ENCODE data around the gene LEP. TPM values are rescaled to one million over a fixed set of nuclear protein-coding genes. Genes with fewer than 3 reads are reported as not detected.

Gene LEP
- total and polyA plus RNA-seq, 2 experiments from 2014 or later, result 0.11 to 0.22 TPM

- 66 to 76% methylated on average over 2 of the region's 2 CpGs for WGBS, 2 experiments (ENCODE audit: low coverage in 1 of 2, low lambda C conversion rate in 2 of 2, missing lambda C conversion rate in 2 of 2)
- Histone ChIP-seq H3F3A (ENCODE audit: insufficient read depth) (peaks cover 10% of the 10 kb centered on the region; the same call in 1 of the 2 replicates), H3K79me2 (ENCODE audit: insufficient read depth) (no peaks in the 10 kb centered on the region), H3K27ac (no peak overlapping the region), H3K9me2 (ENCODE audit: insufficient read depth) (no peaks in the 10 kb centered on the region), H3K4me1 (ENCODE audit: insufficient read depth) (peaks cover 14% of the 10 kb centered on the region), H3K9me3 (ENCODE audit: low read depth) (no peaks in the 10 kb centered on the region), H4K20me1 (ENCODE audit: insufficient read depth) (no peaks in the 10 kb centered on the region), H3K4me2 (ENCODE audit: unreplicated experiment) (no peak overlapping the region), H3K9ac (no peak overlapping the region), H2AFZ (no peak overlapping the region), H3K27me3 (replicated peaks; ENCODE audit: insufficient read depth) (no peaks in the 10 kb centered on the region), H3K36me3 (ENCODE audit: low read depth) (no peaks in the 10 kb centered on the region), H3K4me3 (no peak overlapping the region)
- in situ Hi-C loops (cut with MboI), result no loop called here
- no peak for TF ChIP-seq EZH2phosphoT487 (IDR thresholded peaks at IDR 0.05; ENCODE audit: insufficient read depth, low read depth)
- TF ChIP-seq EZH2 (IDR thresholded peaks at IDR 0.05; ENCODE audit: insufficient read depth, poor library complexity, severe bottlenecking), result no peak
- DNase-seq, result no peak
Observed at GRCh38 chr7:128264477-128264876, 23.4 kb downstream of the LEP start.

- Histone ChIP-seq H2AFZ (no peak overlapping the region), H3K27ac (no peak overlapping the region), H3K9me3 (ENCODE audit: low read depth) (no peaks in the 10 kb centered on the region), H4K20me1 (ENCODE audit: insufficient read depth) (no peaks in the 10 kb centered on the region), H3K9ac (no peak overlapping the region), H3K4me1 (ENCODE audit: insufficient read depth) (peaks cover 14% of the 10 kb centered on the region), H3K9me2 (ENCODE audit: insufficient read depth) (no peaks in the 10 kb centered on the region), H3K79me2 (ENCODE audit: insufficient read depth) (no peaks in the 10 kb centered on the region), H3F3A (ENCODE audit: insufficient read depth) (peaks cover 10% of the 10 kb centered on the region; the same call in 1 of the 2 replicates), H3K27me3 (replicated peaks; ENCODE audit: insufficient read depth) (no peaks in the 10 kb centered on the region), H3K4me2 (ENCODE audit: unreplicated experiment) (no peak overlapping the region), H3K36me3 (ENCODE audit: low read depth) (no peaks in the 10 kb centered on the region), H3K4me3 (no peak overlapping the region)
- no peak for DNase-seq
- WGBS, 2 experiments (ENCODE audit: low coverage in 1 of 2, low lambda C conversion rate in 2 of 2, missing lambda C conversion rate in 2 of 2), result 83 to 89% methylated on average over 6 of the region's 6 CpGs
- in situ Hi-C loops (cut with MboI), result no loop called here
- no peak for TF ChIP-seq EZH2phosphoT487 (IDR thresholded peaks at IDR 0.05; ENCODE audit: insufficient read depth, low read depth)
- TF ChIP-seq EZH2 (IDR thresholded peaks at IDR 0.05; ENCODE audit: insufficient read depth, poor library complexity, severe bottlenecking), result no peak
Observed at GRCh38 chr7:128265156-128265905, 24.3 kb downstream of the LEP start.

DNA sequence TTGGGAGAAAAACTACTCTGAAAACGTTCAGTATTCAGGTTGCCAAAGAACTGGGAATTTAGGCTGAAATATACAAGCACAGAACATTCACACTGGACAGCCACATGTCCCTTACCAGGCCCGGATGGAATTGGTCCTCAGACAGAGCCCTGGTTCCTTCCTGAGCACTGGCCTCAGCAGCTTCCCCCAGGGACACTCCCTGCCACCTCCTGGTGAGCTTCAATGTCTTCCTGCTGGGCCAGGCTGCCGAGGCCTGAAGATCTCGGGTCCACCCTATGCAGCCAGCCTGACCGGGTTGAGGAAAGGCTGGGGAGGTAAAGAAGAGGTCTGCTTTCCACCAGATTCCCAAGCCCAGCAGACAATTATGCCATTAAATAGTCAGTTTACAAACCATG lies 24.8 kb downstream of the LEP start:
- H3K9me3 ChIP-seq (ENCODE audit: low read depth), result no peaks in the 10 kb centered on the region
- no peak overlapping the region for H2AFZ ChIP-seq
- H3K79me2 ChIP-seq (ENCODE audit: insufficient read depth), result no peaks in the 10 kb centered on the region
- no peak for TF ChIP-seq EZH2 (IDR thresholded peaks at IDR 0.05; ENCODE audit: insufficient read depth, poor library complexity, severe bottlenecking)
- TF ChIP-seq EZH2phosphoT487 (IDR thresholded peaks at IDR 0.05; ENCODE audit: insufficient read depth, low read depth), result no peak
- H3K27me3 ChIP-seq (replicated peaks; ENCODE audit: insufficient read depth), result no peaks in the 10 kb centered on the region
- no peaks in the 10 kb centered on the region for H4K20me1 ChIP-seq (ENCODE audit: insufficient read depth)
- in situ Hi-C loops (cut with MboI), result no loop called here
- H3K27ac ChIP-seq, result no peak overlapping the region
- WGBS, 2 experiments (ENCODE audit: low coverage in 1 of 2, low lambda C conversion rate in 2 of 2, missing lambda C conversion rate in 2 of 2), result 53 to 54% methylated on average over 5 of the region's 5 CpGs
- H3K36me3 ChIP-seq (ENCODE audit: low read depth), result no peaks in the 10 kb centered on the region
- H3K4me2 ChIP-seq (ENCODE audit: unreplicated experiment), result no peak overlapping the region
- H3K9ac ChIP-seq, result no peak overlapping the region
- no peak overlapping the region for H3K4me3 ChIP-seq
- no peak for DNase-seq
- H3F3A ChIP-seq (ENCODE audit: insufficient read depth), result peaks cover 10% of the 10 kb centered on the region; the same call in 1 of the 2 replicates
- H3K9me2 ChIP-seq (ENCODE audit: insufficient read depth), result no peaks in the 10 kb centered on the region
- peaks cover 18% of the 10 kb centered on the region for H3K4me1 ChIP-seq (ENCODE audit: insufficient read depth)

GRCh38 chr7:128266529-128266882 lies 25.4 kb downstream of the LEP start:
- Histone ChIP-seq H4K20me1 (ENCODE audit: insufficient read depth) (no peaks in the 10 kb centered on the region), H3K9me2 (ENCODE audit: insufficient read depth) (no peaks in the 10 kb centered on the region), H3K27me3 (replicated peaks; ENCODE audit: insufficient read depth) (no peaks in the 10 kb centered on the region), H3K27ac (peak overlapping the region; percentile 64; the same call in 1 of the 2 replicates), H3K4me1 (ENCODE audit: insufficient read depth) (peaks cover 23% of the 10 kb centered on the region), H2AFZ (peak overlapping the region; percentile 98), H3K4me3 (peak overlapping the region; percentile 62), H3K9ac (no peak overlapping the region; the same call in 1 of the 2 replicates), H3K4me2 (ENCODE audit: unreplicated experiment) (peak overlapping the region; percentile 94), H3K36me3 (ENCODE audit: low read depth) (no peaks in the 10 kb centered on the region), H3F3A (ENCODE audit: insufficient read depth) (peaks cover 10% of the 10 kb centered on the region; the same call in 1 of the 2 replicates), H3K9me3 (ENCODE audit: low read depth) (no peaks in the 10 kb centered on the region), H3K79me2 (ENCODE audit: insufficient read depth) (no peaks in the 10 kb centered on the region)
- in situ Hi-C loops (cut with MboI), result no loop called here
- 75 to 76% methylated on average over 1 of the region's 1 CpG for WGBS, 2 experiments (ENCODE audit: low coverage in 1 of 2, low lambda C conversion rate in 2 of 2, missing lambda C conversion rate in 2 of 2)
- DNase-seq, result no peak
- no peak for TF ChIP-seq EZH2phosphoT487 (IDR thresholded peaks at IDR 0.05; ENCODE audit: insufficient read depth, low read depth)
- TF ChIP-seq EZH2 (IDR thresholded peaks at IDR 0.05; ENCODE audit: insufficient read depth, poor library complexity, severe bottlenecking), result no peak
